ENCODE data around the gene TEX19. TPM values are rescaled to one million over a fixed set of nuclear protein-coding genes. Genes with fewer than 3 reads are reported as not detected.

Gene TEX19
- total RNA-seq, 2 donors from 2014 or later = not detected

DNA sequence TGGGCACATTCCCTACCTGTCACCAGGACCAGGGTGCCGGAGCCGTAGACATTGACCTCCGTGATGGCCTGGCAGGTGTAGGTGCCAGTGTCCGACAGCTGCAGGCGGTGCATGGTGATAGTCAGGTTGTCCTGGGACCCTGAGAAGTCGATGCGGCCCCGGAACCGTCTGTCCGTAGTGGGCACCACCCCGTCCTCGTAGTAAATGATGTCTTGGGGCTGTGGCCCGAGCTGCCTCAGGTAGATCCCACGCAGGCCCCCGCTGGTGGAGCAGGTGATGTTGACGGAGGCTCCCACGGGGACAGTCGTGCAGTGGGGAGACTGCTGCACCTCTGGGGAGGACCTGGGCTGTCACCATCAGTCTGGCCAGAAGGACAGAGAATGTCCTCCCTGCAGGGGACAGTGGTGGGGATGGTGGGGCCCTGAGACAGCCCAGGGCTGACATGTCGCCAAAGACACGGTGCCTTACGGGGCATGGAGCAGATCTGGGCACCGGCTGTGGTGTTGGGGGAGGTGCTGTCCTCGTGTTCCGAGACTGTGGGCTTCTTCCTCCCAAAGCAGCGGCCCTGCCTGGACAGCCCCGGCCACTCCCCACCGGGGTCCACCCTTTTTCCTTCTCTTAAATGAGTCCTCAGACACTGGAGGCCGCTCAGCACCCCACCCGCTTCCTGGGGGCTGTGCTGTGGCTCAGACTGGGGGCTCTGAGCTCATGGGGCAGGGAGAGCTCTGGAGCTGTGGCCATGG lies 42.2 kb upstream of the TEX19 start:
- TF ChIP-seq, protein P1, sequence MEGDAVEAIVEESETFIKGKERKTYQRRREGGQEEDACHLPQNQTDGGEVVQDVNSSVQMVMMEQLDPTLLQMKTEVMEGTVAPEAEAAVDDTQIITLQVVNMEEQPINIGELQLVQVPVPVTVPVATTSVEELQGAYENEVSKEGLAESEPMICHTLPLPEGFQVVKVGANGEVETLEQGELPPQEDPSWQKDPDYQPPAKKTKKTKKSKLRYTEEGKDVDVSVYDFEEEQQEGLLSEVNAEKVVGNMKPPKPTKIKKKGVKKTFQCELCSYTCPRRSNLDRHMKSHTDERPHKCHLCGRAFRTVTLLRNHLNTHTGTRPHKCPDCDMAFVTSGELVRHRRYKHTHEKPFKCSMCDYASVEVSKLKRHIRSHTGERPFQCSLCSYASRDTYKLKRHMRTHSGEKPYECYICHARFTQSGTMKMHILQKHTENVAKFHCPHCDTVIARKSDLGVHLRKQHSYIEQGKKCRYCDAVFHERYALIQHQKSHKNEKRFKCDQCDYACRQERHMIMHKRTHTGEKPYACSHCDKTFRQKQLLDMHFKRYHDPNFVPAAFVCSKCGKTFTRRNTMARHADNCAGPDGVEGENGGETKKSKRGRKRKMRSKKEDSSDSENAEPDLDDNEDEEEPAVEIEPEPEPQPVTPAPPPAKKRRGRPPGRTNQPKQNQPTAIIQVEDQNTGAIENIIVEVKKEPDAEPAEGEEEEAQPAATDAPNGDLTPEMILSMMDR (IDR thresholded peaks at IDR 0.05) = no peak
- Histone ChIP-seq H3K36me3 (no peaks in the 10 kb centered on the region), H3K27me3 (peaks cover 6% of the 10 kb centered on the region), H3K9me3 (no peaks in the 10 kb centered on the region), H3K27ac (no peak overlapping the region), H3K4me3 (peak overlapping the region; percentile 13), H3K4me1 (peaks cover 5% of the 10 kb centered on the region), H3K9ac (ENCODE audit: low read depth in 2 of 2, low read length in 2 of 2) (peak overlapping the region in 1 of 2 donors; percentile 39)
- no peak for DNase-seq
- intact Hi-C loops (cut with DNase I) = no loop called here

DNA sequence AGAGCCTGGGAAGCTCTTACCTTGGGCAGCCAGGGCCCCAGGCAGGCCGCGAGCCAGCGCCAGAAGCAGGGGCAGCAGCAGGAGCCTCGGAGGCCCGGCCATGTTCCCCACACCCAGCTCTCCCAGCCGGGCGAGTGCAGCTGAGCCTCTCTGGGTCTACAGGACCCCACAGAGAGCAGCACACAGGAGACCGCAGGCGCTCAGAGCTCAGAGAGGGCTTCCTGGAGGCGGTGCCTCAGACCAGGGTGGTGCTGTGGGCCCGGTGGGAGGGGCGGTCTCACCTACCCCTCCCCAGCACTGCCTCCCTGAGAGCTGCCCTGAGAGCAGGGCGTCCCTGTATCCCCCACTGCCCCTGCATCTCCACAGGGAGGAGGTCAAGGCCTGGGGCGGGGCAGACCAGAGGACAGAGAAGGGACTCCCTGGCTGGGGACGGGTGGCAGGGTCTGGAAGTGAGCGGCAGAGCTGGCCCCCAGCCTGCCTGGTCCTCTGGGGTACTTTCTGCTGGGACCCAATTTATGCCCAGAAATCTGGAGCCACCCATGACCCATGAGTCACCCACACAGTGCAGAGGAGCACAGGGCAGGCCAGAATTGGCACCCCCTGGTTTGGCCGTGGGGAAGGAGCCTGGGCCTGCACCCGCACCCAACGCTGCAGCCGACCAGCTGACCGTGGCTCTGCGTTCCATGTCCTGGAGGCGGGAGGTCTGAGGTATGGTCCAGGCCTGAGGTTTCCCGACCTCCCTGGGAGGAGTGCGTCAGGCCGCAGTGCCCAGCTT lies 41.5 kb upstream of the TEX19 start, which contains the start of gene CD7:
CD7 (minus strand) TSS at position 215 of the 775 bp plus-strand sequence; CDS start at position 102, 113 bp downstream.
- no peaks in the 10 kb centered on the region for H3K36me3 ChIP-seq
- DNase-seq = no peak
- H3K9ac ChIP-seq (ENCODE audit: low read depth in 2 of 2, low read length in 2 of 2) = peak within 1 kb of the TSS in 1 of 2 donors; percentile 39
- peaks cover 6% of the 10 kb centered on the region for H3K27me3 ChIP-seq
- H3K4me1 ChIP-seq = peaks cover 5% of the 10 kb centered on the region
- no peaks in the 10 kb centered on the region for H3K9me3 ChIP-seq
- intact Hi-C loops (cut with DNase I) = no loop called here
- no peak within 1 kb of the TSS for H3K27ac ChIP-seq
- H3K4me3 ChIP-seq = peak within 1 kb of the TSS; percentile 13
- TF ChIP-seq, protein P1 (IDR thresholded peaks at IDR 0.05) = no peak

DNA sequence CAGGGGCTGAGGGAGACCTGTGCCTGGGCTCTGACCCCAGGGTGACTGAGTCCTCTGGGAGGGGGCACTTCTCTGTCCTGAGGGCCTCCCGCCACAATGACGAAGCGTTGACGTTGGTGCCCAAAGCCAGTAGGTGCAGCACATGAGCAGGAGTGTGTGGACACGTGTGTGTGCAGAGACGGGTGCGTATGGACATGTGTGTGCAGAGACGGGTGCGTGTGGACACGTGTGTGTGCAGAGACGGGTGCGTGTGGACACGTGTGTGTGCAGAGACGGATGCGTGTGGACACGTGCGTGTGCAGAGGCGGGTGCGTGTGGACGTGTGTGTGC lies 40.9 kb upstream of the TEX19 start:
- TF ChIP-seq, protein P1 (IDR thresholded peaks at IDR 0.05) = no peak
- no peak overlapping the region for H3K27ac ChIP-seq
- intact Hi-C loops (cut with DNase I) = no loop called here
- no peaks in the 10 kb centered on the region for H3K9me3 ChIP-seq
- no peak for DNase-seq
- no peak overlapping the region for H3K4me3 ChIP-seq
- no peaks in the 10 kb centered on the region for H3K36me3 ChIP-seq
- no peak overlapping the region for H3K9ac ChIP-seq (ENCODE audit: low read depth in 2 of 2, low read length in 2 of 2)
- peaks cover 6% of the 10 kb centered on the region for H3K27me3 ChIP-seq
- peaks cover 5% of the 10 kb centered on the region for H3K4me1 ChIP-seq

DNA sequence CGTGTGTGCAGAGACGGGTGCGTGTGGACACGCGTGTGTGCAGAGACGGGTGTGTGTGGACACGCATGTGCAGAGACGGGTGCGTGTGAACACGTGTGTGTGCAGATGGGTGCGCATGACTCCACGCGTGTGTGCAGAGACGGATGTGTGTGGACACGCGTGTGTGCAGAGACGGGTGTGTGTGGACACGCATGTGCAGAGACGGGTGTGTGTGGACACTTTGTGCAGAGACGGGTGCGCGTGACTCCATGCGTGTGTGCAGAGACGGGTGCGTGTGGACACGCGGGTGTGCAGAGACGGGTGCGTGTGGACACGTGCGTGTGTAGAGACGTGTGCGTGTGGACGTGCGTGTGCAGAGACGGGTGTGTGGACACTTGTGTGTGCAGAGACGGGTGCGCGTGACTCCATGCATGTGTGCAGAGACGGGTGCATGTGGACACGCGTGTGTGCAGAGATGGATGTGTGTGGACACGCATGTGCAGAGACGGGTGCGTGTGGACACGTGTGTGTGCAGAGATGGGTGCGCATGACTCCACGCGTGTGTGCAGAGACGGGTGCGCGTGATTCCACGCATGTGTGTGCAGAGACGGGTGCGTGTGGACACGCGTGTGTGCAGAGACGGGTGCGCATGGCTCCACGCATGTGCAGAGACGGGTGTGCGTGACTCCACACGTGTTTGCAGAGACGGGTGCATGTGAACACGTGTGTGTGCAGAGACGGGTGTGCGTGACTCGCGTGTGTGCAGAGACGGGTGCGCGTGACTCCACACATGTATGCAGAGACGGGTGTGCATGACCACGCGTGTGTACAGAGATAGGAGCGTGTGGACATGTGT lies 40.1 kb upstream of the TEX19 start:
- TF ChIP-seq, protein P1 (IDR thresholded peaks at IDR 0.05) = no peak
- H3K4me3 ChIP-seq = no peak overlapping the region
- H3K9ac ChIP-seq (ENCODE audit: low read depth in 2 of 2, low read length in 2 of 2) = no peak overlapping the region
- H3K4me1 ChIP-seq = peaks cover 5% of the 10 kb centered on the region
- no peaks in the 10 kb centered on the region for H3K9me3 ChIP-seq
- intact Hi-C loops (cut with DNase I) = no loop called here
- no peaks in the 10 kb centered on the region for H3K36me3 ChIP-seq
- H3K27ac ChIP-seq = no peak overlapping the region
- DNase-seq = no peak
- peaks cover 2% of the 10 kb centered on the region for H3K27me3 ChIP-seq

DNA sequence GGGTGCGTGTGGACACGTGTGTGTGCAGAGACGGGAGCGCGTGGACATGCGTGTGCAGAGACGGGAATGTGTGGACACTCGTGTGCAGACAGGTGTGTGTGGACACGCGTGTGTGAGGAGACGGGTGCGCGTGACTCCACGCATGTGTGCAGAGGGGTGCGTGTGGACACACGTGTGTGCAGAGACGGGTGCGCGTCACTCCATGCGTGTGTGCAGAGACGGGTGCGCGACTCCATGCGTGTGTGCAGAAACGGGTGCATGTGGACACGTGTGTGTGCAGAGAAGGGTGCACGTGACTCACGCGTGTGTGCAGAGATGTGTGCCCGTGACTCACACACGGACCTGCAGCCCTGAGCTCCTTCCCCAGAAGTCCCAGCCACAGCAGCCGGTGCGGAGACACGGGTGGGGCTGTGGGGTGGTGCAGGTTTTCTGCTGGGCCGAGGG lies 39.4 kb upstream of the TEX19 start:
- no peak overlapping the region for H3K9ac ChIP-seq (ENCODE audit: low read depth in 2 of 2, low read length in 2 of 2)
- TF ChIP-seq, protein P1 (IDR thresholded peaks at IDR 0.05) = no peak
- H3K27me3 ChIP-seq = no peaks in the 10 kb centered on the region
- H3K36me3 ChIP-seq = no peaks in the 10 kb centered on the region
- intact Hi-C loops (cut with DNase I) = loop anchor here (2.0 to 10.0 kb wide), 2 partner anchors 83 to 285 kb away; partner anchors contain the start of genes DCXR and RAC3
- peaks cover 5% of the 10 kb centered on the region for H3K4me1 ChIP-seq
- no peaks in the 10 kb centered on the region for H3K9me3 ChIP-seq
- no peak for DNase-seq
- no peak overlapping the region for H3K4me3 ChIP-seq
- H3K27ac ChIP-seq = no peak overlapping the region

All from colonic mucosa (tissue), 4 donors.